Ovary (tissue), 9 donors: Measurements from ENCODE around the gene YKT6. TPM values are rescaled to one million over a fixed set of nuclear protein-coding genes. Genes with fewer than 3 reads are reported as not detected.

ENCODE experiments used
- DNase-seq, 5 donors: peaks; one replicate each; pipeline ENCODE4 v3.0.0-alpha.2; 2019 to 2020
- H3K27ac ChIP-seq, 2 donors: fragments of 200-600 bp; one replicate each; pipeline versions ENCODE4 v1.5.1 to v1.8.0; 2019 to 2022
- H3K27me3 ChIP-seq: fragments of 200-600 bp; one replicate; pipeline ENCODE4 v1.8.0; 2022
- H3K36me3 ChIP-seq: fragments of 200-600 bp; sonication (generic); one replicate; pipeline ENCODE4 v1.5.1; 2019
- H3K4me1 ChIP-seq: one replicate; pipeline ENCODE4 v1.8.1; 2013; ENCODE audit warnings: mild to moderate bottlenecking, moderate library complexity; ENCODE audit not compliant: insufficient read depth
- H3K4me3 ChIP-seq: fragments of 200-600 bp; sonication (generic); one replicate; pipeline ENCODE4 v1.5.1; 2017
- H3K9me3 ChIP-seq, 2 donors: fragments of 200-600 bp in 1 of 2; sonication (generic) in 1 of 2; one replicate each; pipeline versions ENCODE4 v1.5.1 to v1.8.1; 2013 to 2019; ENCODE audit warnings: mild to moderate bottlenecking in 1 of 2, moderate library complexity in 1 of 2
- EP300 ChIP-seq: sonication (generic); formaldehyde crosslinking; IDR thresholded peaks from one replicate; pipeline ENCODE4 v1.6.1; 2017; ENCODE audit warnings: antibody characterized with exemption
- POLR2A ChIP-seq: fragments of 450-650 bp; IDR thresholded peaks from one replicate; pipeline ENCODE4 v1.6.1; 2017; ENCODE audit warnings: antibody characterized with exemption, mild to moderate bottlenecking, moderate library complexity
- whole genome bisulfite sequencing, 3 donors: extraction: QIAGEN DNeasy Blood & Tissue Kit in 1 of 3; methylation state at CpG; one replicate each; pipeline versions ENCODE4 v1.1.5 to v1.1.7; 2013 to 2017; 5-methylcytosine and 5-hydroxymethylcytosine counted together
- intact Hi-C, 4 donors: fragments of 100-400 bp; cut with DNase I; formaldehyde crosslinking; loops; one replicate each; pipeline versions ENCODE4 v1.11.0 to v1.15.1; 2022 to 2023
- polyA plus RNA-seq, 2 donors: library from polyadenylated mRNA; stranded (reverse); fragments of 200-250 nt in 1 of 2; fragments of 350-450 nt in 1 of 2; fragmentation: Illumina TruSeq in 1 of 2; extraction: RNeasy Lipid Tissue Mini Kit (QIAGEN cat#74804) in 1 of 2; gene quantifications; one replicate each; pipeline ENCODE4 v1.2.3, GENCODE V29; 2013 to 2014
- total RNA-seq, 7 donors: library from RNA; depleted of rRNA in 2 of 7; stranded (reverse); fragments of >200 nt in 2 of 7; fragmentation: NEBNext Ultra II Directional in 3 of 7; extraction: Animal tissue kit (Norgen Biotek cat#: 25700) in 3 of 7; gene quantifications; one replicate each; pipeline versions ENCODE4 v1.1.0 to v1.2.4, GENCODE V29; 2016 to 2023
- TF ChIP-seq, protein P1 (sequence below), 3 donors: fragments of 450-650 bp in 2 of 3; fragments of 200-600 bp in 1 of 3; IDR thresholded peaks; one replicate each; pipeline versions ENCODE4 v1.5.1 to v1.8.0; 2016 to 2022; ENCODE audit warnings: antibody characterized with exemption in 3 of 3, mild to moderate bottlenecking in 1 of 3
- donor health status: DM: no; HTN: no; CAD: no; lungs with moderate emphysema.
- donor health status: DM: no; HTN: no; CAD: no.
- donor health status: Bipolar disorder and iron deficiency.
- donor health status: DM: yes; HTN: yes; CAD: no.
- donor health status: DM: no; HTN: no; CAD: no.
- donor health status: DM: yes; HTN: yes; CAD: no.

Gene YKT6
- total and polyA plus RNA-seq, 9 donors = 22.2 to 68.0 (median 40.5) TPM

- Histone ChIP-seq H3K36me3 (no peaks in the 10 kb centered on the region), H3K9me3 (no peaks in the 10 kb centered on the region), H3K27ac (no peak overlapping the region), H3K4me1 (no peaks in the 10 kb centered on the region), H3K27me3 (no peaks in the 10 kb centered on the region), H3K4me3 (no peak overlapping the region)
- DNase-seq = no peak
- intact Hi-C loops = no loop called here
- WGBS, 3 donors = 44 to 54% (median 48%) methylated on average over 26 of the region's 26 CpGs
- TF ChIP-seq POLR2A (no peak), EP300 (no peak)
- TF ChIP-seq, protein P1, sequence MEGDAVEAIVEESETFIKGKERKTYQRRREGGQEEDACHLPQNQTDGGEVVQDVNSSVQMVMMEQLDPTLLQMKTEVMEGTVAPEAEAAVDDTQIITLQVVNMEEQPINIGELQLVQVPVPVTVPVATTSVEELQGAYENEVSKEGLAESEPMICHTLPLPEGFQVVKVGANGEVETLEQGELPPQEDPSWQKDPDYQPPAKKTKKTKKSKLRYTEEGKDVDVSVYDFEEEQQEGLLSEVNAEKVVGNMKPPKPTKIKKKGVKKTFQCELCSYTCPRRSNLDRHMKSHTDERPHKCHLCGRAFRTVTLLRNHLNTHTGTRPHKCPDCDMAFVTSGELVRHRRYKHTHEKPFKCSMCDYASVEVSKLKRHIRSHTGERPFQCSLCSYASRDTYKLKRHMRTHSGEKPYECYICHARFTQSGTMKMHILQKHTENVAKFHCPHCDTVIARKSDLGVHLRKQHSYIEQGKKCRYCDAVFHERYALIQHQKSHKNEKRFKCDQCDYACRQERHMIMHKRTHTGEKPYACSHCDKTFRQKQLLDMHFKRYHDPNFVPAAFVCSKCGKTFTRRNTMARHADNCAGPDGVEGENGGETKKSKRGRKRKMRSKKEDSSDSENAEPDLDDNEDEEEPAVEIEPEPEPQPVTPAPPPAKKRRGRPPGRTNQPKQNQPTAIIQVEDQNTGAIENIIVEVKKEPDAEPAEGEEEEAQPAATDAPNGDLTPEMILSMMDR (IDR thresholded peaks at IDR 0.05) = no peak
These were observed 25.0 kb downstream of the YKT6 start for GRCh38 chr7:44225566-44226395.

DNA sequence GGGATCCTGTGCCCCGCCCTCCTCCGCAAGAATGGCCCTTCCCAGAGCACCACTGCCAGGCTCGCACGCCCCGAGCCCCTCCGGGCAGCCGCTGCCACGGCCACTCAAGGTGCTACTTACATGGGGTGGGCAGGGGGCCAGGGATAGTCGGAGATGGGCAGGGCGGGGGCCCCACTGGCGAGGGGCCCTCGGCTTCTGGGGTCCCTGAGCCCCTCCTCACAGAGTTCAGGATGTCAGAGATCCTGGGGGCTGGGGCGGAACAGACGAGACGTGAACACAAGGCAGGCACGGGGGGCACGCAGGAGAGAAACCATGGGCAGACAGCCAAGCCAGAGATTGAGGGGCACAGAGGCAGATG, 25.6 kb downstream of the YKT6 start:
- Histone ChIP-seq H3K36me3 (no peaks in the 10 kb centered on the region), H3K9me3 (no peaks in the 10 kb centered on the region), H3K27me3 (no peaks in the 10 kb centered on the region), H3K27ac (no peak overlapping the region), H3K4me3 (no peak overlapping the region), H3K4me1 (no peaks in the 10 kb centered on the region)
- TF ChIP-seq EP300 = no peak
- TF ChIP-seq, protein P1 (IDR thresholded peaks at IDR 0.05) = no peak
- TF ChIP-seq POLR2A = no peak
- intact Hi-C loops = no loop called here
- no peak for DNase-seq
- 38 to 67% (median 52%) methylated on average over 9 to 17 of the region's 17 CpGs for WGBS, 3 donors

DNA sequence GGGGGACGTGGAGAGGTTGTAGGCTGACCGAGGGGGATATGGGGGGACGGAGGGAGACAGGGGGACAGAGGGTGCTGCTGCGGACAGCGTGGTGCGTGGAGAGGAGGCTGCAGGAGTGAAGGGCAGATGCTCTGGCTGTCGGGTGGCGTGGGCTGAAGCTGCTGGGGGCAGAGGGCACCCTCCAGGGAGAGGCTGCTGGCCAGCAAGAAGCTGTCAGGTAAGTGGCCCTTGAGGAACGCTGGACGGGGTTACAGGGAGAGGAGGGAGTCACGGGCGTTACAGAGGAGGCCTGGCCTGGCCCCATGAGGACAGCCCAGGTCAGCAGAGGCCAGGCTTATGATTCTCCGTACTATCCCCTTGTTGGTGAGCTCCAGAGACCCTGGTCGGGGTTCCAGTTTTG, 27.1 kb downstream of the YKT6 start:
- DNase-seq = no peak
- Histone ChIP-seq H3K27ac (no peak overlapping the region), H3K4me1 (no peaks in the 10 kb centered on the region), H3K4me3 (no peak overlapping the region), H3K36me3 (no peaks in the 10 kb centered on the region), H3K9me3 (no peaks in the 10 kb centered on the region), H3K27me3 (no peaks in the 10 kb centered on the region)
- TF ChIP-seq, protein P1 (IDR thresholded peaks at IDR 0.05) = no peak
- no peak for TF ChIP-seq POLR2A
- 66 to 71% (median 67%) methylated on average over 14 of the region's 14 CpGs for WGBS, 3 donors
- intact Hi-C loops = no loop called here

- DNase-seq = no peak
- intact Hi-C loops = no loop called here
- no peak overlapping the region for H3K27ac ChIP-seq
- TF ChIP-seq, protein P1 (IDR thresholded peaks at IDR 0.05) = no peak
- TF ChIP-seq POLR2A (no peak), EP300 (no peak)
- no peaks in the 10 kb centered on the region for H3K27me3 ChIP-seq
- no peaks in the 10 kb centered on the region for H3K36me3 ChIP-seq
- 76 to 81% (median 77%) methylated on average over 26 to 29 of the region's 29 CpGs for WGBS, 3 donors
- H3K4me1 ChIP-seq = no peaks in the 10 kb centered on the region
- no peaks in the 10 kb centered on the region for H3K9me3 ChIP-seq
- no peak overlapping the region for H3K4me3 ChIP-seq
These were observed 28.0 kb downstream of the YKT6 start for GRCh38 chr7:44228571-44229350.
